Gastrocnemius medialis (tissue), 4 donors: Measurements from ENCODE around the gene HNRNPA3. TPM values are rescaled to one million over a fixed set of nuclear protein-coding genes. Genes with fewer than 3 reads are reported as not detected.

Experiments
- ATAC-seq, 2 donors: fragments of 150-250 bp; one replicate each; pipeline ENCODE4 v1.9.1; 2016
- DNase-seq, 2 donors: peaks; one replicate each; pipeline ENCODE4 v3.0.0-alpha.2; 2019
- H3K27ac ChIP-seq, 4 donors: fragments of 200-600 bp; sonication (generic); 1 replicate in 1 of 4; 2 replicates in 3 of 4; pipeline ENCODE4 v1.5.1; 2016 to 2018; ENCODE audit warnings: mild to moderate bottlenecking in 2 of 4, moderate library complexity in 1 of 4
- H3K27me3 ChIP-seq, 3 donors: fragments of 200-600 bp; sonication (generic) in 2 of 3; 1 replicate in 1 of 3; 2 replicates in 2 of 3; pipeline versions ENCODE4 v1.5.1 to v1.6.0; 2016 to 2019; ENCODE audit warnings: mild to moderate bottlenecking in 1 of 3, moderate library complexity in 1 of 3
- H3K36me3 ChIP-seq, 2 donors: fragments of 200-600 bp; sonication (generic) in 1 of 2; one replicate each; pipeline ENCODE4 v1.5.1; 2017 to 2018
- H3K4me1 ChIP-seq, 2 donors: fragments of 200-600 bp; sonication (generic) in 1 of 2; one replicate each; pipeline ENCODE4 v1.5.1; 2016 to 2017; ENCODE audit warnings: mild to moderate bottlenecking in 2 of 2
- H3K4me3 ChIP-seq, 4 donors: fragments of 200-600 bp; sonication (generic) in 3 of 4; 1 replicate in 1 of 4; 2 replicates in 3 of 4; pipeline ENCODE4 v1.5.1; 2016 to 2019; ENCODE audit warnings: mild to moderate bottlenecking in 2 of 4
- H3K9me3 ChIP-seq, 3 donors: fragments of 200-600 bp; sonication (generic) in 2 of 3; 1 replicate in 1 of 3; 2 replicates in 2 of 3; pipeline ENCODE4 v1.5.1; 2016 to 2019
- CTCF ChIP-seq, 5 experiments: fragments of 450-650 bp in 3 of 5; fragments of 200-600 bp in 2 of 5; sonication (generic) in 2 of 5; IDR thresholded peaks in 4 of 5; conservative IDR thresholded peaks in 1 of 5; 1 replicate in 4 of 5; 2 replicates in 1 of 5; pipeline ENCODE4 v1.5.1; 2016 to 2019; ENCODE audit warnings: antibody characterized with exemption in 5 of 5, mild to moderate bottlenecking in 3 of 5, moderate library complexity in 3 of 5
- POLR2A ChIP-seq, 2 donors: fragments of 450-650 bp; IDR thresholded peaks; one replicate each; pipeline ENCODE4 v1.6.1; 2017; ENCODE audit warnings: antibody characterized with exemption in 2 of 2, mild to moderate bottlenecking in 2 of 2, moderate library complexity in 2 of 2
- in situ Hi-C, 4 donors: fragments of 200-750 bp; cut with MboI; loops; one replicate each; pipeline versions ENCODE4 v1.15.0 to v1.8.0; 2017; ENCODE audit warnings: low sequenced_read_pairs in 4 of 4
- intact Hi-C: fragments of 100-400 bp; cut with DNase I; formaldehyde crosslinking; loops from one replicate; pipeline ENCODE4 v1.15.1; 2023; ENCODE audit warnings: low total_unique reads
- total RNA-seq, 4 donors: library from RNA; depleted of rRNA; stranded (reverse); fragments of >200 nt; gene quantifications; one replicate each; pipeline versions ENCODE4 v1.1.0 to v1.2.3, GENCODE V29; 2016

HNRNPA3 gene
- total RNA-seq, 4 donors from 2014 or later: 16.1 to 32.2 (median 22.4) TPM

- ATAC-seq (peak; percentile 71), DNase-seq (peak; percentile 98 to 99)
- in situ Hi-C loops: loop anchor here in 3 of 4 donors (5.0 to 10.0 kb wide), 3 partner anchors 49 to 99 kb away; partner anchors contain the start of gene HNRNPA3 (in 3 of the 3)
- TF ChIP-seq POLR2A (IDR thresholded peaks at IDR 0.05) (peak; percentile 69 to 85), CTCF (IDR thresholded peaks at IDR 0.05 in 4 of 5, conservative IDR thresholded peaks at IDR 0.05 in 1 of 5) (peak; percentile 86 to 98 (median 92))
- H3K9me3 ChIP-seq: no peaks in the 10 kb centered on the region
- intact Hi-C loops: loop anchor here (1.0 to 10.0 kb wide), 9 partner anchors 11 to 154 kb away; partner anchors contain the start of genes AGPS and HNRNPA3
- H3K4me1 ChIP-seq: peaks cover 54% of the 10 kb centered on the region in 2 donors
- H3K36me3 ChIP-seq: no peaks in the 10 kb centered on the region
- H3K27me3 ChIP-seq: no peaks in the 10 kb centered on the region
- peak overlapping the region; percentile 99 to 100 (median 100) for H3K27ac ChIP-seq
- H3K4me3 ChIP-seq: peak overlapping the region; percentile 86 to 99 (median 96)
Observed at GRCh38 chr2:177263451-177264208, 51.0 kb downstream of the HNRNPA3 start.

- Histone ChIP-seq H3K4me1 (peaks cover 48% of the 10 kb centered on the region in 2 donors), H3K9me3 (no peaks in the 10 kb centered on the region), H3K36me3 (no peaks in the 10 kb centered on the region), H3K27ac (peak overlapping the region; percentile 99 to 100 (median 100)), H3K27me3 (no peaks in the 10 kb centered on the region), H3K4me3 (peak overlapping the region; percentile 86 to 99 (median 96))
- ATAC-seq (peak; percentile 22 to 38), DNase-seq (no peak)
- in situ Hi-C loops (loop anchor here in 3 of 4 donors (5.0 to 10.0 kb wide), 3 partner anchors 49 to 99 kb away; partner anchors contain the start of gene HNRNPA3 (in 3 of the 3)), intact Hi-C loops (loop anchor here (1.0 to 10.0 kb wide), 4 partner anchors 33 to 153 kb away; partner anchors contain the start of gene AGPS)
- TF ChIP-seq POLR2A (IDR thresholded peaks at IDR 0.05) (no peak), CTCF (IDR thresholded peaks at IDR 0.05 in 4 of 5, conservative IDR thresholded peaks at IDR 0.05 in 1 of 5) (no peak)
Observed at GRCh38 chr2:177264209-177264692, 51.7 kb downstream of the HNRNPA3 start.

- Histone ChIP-seq H3K4me3 (peak within 1 kb of the TSS; percentile 86 to 99 (median 96)), H3K27me3 (no peaks in the 10 kb centered on the region), H3K27ac (peak within 1 kb of the TSS; percentile 99 to 100 (median 100)), H3K36me3 (no peaks in the 10 kb centered on the region), H3K9me3 (no peaks in the 10 kb centered on the region), H3K4me1 (peaks cover 42 to 44% of the 10 kb centered on the region in 2 donors)
- peak; percentile 86 to 90 for DNase-seq
- intact Hi-C loops (loop anchor here (1.0 to 10.0 kb wide), 4 partner anchors 32 to 152 kb away; partner anchors contain the start of gene AGPS), in situ Hi-C loops (loop anchor here in 3 of 4 donors (5.0 to 10.0 kb wide), 4 partner anchors 50 to 100 kb away; partner anchors contain the start of gene HNRNPA3 (in 3 of the 3))
- TF ChIP-seq CTCF (IDR thresholded peaks at IDR 0.05 in 4 of 5, conservative IDR thresholded peaks at IDR 0.05 in 1 of 5) (peak in 2 of 5 experiments; percentile 43 to 47), POLR2A (IDR thresholded peaks at IDR 0.05) (peak; percentile 98 to 99)
- peak; percentile 73 for ATAC-seq
Observed at GRCh38 chr2:177264693-177265587, 52.3 kb downstream of the HNRNPA3 start, which contains the start of gene NFE2L2. TSS of gene NFE2L2 (minus strand) at chr2:177264727. CDS start at chr2:177264576, 151 bp downstream.
